Measurements from ENCODE around the gene PMF1. TPM values are rescaled to one million over a fixed set of nuclear protein-coding genes. Genes with fewer than 3 reads are reported as not detected.
A peak's percentile ranks its signal among the peaks of the same experiment; 100 is the strongest.

Gene PMF1
- polyA plus RNA-seq, 10 donors, result 33.6 to 46.0 (median 41.2) TPM

GRCh38 chr1:156259805-156260204 lies 47.0 kb downstream of the PMF1 start:
- no peak for DNase-seq

GRCh38 chr1:156260896-156261295 lies 48.1 kb downstream of the PMF1 start:
- DNase-seq, result no peak

DNA sequence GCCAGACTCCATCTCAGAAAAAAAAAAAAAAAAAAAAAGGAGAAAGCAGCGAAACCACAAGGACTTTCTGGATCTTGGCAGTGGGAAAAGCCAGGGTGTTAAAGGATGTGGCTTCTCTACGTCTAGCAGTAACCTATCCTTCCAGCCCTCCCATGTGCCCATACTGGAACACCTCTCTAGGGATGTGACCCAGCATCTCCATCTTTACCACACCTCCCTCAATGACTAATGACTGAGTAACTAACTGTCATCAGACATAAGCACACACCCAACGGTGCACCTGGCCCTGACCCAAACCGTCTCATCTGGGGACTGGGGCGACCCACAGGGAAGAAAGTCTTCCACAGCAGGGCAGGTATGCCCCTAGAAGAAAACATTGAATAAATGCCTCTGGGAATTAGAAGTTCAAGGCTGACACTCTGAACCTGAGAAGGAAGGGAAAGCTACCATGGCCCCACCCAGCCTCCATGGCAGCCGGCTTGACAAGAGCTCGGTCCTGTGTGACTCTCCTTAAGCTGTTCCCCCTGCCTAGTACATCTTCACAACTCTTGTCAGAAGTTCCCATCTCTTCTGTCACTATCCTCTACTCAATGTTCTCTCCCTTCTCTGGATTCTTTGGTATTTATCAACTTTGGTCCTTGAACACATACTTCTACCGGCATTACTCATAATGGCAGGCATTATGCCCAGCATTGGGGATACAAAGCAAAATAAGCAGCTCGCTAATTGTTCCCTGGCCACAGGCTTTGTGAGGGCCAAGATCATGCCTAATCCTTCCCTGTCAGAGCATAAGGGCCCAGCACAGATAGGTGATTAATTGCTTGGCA lies 49.9 kb downstream of the PMF1 start:
- DNase-seq, result peak in 1 of 3 donors; percentile 45

DNA sequence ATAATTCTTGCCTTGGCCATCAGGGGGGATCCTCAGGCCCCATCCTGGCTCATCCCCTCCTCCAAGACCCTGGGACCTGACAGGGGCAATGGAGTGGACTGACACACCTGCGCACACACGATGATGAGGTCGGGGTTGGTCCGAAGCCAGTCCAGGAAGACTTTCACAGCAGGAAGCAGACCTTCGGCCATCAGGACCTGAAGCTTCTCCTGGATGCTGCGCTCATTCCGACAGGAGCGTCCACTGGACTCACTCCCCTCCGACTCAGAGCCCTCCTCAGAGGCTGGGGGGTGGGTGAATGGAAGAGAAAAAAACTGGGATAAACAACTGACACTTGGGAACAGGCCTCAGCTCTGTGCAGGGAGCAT lies 50.5 kb downstream of the PMF1 start:
- DNase-seq, result no peak

DNA sequence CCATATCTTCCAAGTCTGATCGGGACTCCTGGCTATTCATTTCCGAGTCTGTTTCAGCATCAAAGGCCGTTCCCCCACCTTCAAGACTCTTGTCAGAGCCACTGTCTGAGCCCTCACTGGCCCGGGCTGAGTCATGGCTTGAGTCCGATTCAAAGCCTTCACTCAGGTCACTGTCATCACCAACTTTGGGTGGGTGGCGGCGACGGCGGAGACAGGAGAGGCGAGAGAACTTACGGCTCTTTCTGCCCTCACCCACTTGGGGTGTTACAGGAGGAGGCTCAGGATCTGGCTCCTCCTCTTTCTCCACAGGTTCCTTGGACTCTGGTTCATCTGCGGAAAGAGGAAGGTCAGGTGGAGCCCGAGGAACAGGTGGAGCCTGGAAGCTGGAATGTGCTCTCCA lies 53.2 kb downstream of the PMF1 start:
- no peak for DNase-seq

GRCh38 chr1:156268336-156268735 lies 55.5 kb downstream of the PMF1 start:
- DNase-seq, result no peak

DNA sequence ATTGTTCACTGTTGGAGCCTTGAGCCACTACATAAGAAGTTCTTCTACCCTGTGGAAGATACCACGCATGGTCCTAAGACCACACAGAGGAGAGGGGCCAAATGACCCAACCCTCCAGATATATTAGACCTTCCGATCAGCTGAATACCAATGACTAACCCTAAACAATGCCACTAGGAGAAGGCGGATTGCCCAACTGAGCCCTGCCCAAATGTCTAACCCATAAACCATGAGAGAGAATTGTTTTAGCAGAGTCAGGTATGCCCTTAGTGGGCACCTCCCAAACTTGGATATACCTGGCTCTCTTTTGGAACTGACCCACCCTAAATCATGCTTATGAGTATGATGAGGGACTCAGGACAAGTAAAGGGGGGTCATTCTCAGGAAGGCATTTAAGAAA lies 57.5 kb downstream of the PMF1 start:
- DNase-seq, result no peak

GRCh38 chr1:156276532-156276931 lies 63.7 kb downstream of the PMF1 start:
- no peak for DNase-seq

DNA sequence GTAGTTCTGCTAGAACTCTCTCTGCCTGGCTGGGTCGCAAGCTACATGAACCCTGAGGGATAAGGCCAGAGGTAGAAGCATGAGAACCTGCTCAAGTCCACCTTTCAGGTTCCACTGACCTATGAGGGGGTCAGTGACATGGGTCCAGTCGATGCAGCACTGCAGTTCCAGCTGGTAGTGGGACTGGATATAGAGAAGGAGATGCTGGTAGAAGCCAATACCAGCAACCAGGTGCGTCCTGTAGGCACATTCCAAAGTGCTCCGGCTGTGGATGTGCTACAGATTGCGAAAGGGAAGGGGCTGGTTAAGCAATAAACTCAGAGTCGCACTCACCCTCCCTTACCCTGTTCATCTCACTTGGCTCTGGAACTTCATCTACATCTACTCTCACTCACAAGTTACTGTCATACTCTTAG lies 64.2 kb downstream of the PMF1 start:
- no peak for DNase-seq

- no peak for DNase-seq
Observed at GRCh38 chr1:156279837-156280236, 67.0 kb downstream of the PMF1 start.

- peak; percentile 18 to 29 (median 23) for DNase-seq
Observed at GRCh38 chr1:156281281-156281680, 68.5 kb downstream of the PMF1 start.

DNA sequence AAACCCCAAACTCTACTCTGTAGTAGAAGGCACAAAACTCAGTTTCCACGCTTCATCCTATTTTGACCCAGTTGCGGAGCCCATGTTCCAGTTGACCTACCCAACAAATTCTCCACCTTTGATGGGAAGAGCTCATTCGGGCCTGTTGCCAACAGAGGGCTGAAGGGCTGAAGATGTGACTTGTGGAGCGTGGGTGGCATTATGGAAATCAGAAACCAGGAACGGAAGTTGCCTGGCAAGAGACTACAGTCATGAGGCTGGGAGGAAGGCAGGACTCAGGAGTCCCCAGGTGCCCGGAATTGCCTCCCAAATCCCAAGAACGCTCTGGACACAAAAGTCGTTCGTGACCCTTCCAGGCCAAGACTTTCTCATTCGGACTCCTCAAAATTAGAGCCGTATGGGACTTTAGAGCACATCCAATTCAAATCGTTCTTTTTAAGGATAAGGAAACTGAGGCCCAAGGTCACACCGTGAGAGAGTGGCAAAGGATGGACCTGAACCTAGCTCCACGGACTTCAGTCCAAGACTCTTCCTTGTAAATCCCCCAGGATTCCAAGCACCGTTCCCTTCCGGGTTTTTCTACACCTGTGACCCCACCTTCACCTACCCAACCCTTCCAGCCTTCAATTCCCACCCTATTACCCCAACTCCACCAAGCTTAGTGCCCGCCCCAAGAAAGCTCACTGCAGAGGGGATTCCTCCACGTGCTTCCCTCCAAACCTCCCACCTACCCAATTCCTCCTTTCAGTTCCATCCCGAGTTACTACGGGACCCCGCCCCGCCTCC lies 69.1 kb downstream of the PMF1 start:
- peak in 2 of 3 donors; percentile 10 to 19 for DNase-seq

DNA sequence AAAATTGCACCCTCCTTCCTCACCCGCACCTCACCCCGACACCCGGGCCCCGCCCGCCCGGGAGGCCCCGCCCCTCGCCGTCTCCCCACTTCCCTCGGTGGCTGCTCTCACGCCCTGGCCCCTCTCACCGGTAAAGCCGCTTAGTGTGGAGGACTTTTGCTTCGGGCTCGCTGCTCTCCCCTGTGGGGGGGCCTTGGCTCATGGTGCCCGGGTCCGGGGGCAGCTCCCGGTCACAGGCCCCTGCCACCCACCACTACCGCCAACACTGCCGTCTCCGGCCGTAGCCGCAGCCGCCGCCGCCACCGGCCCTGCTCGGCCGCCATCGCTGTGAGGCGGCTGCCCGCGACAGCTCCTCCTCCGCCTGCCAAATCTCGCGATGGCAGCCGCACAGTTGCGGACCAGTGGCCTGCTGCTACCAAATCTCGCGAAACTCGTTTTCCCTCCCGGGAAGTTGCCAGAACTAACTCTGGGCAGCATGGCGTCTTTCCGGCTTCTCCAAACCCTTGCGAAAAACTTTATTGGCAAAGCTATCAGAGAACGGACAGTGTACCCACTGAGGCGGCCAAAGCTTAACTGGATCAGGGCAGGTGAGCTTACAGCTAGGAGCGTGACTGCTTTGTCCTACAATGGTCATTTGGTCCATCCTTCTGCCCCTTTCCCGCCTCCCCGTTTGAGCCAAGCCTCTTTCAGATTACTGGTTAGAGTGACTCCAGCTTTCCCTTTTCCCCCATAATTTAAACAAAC lies 69.8 kb downstream of the PMF1 start, which contains the start of gene SMG5:
Gene SMG5, minus strand, starts transcription at position 347 of the 744 bp plus-strand sequence. Its CDS starts 145 bp downstream, at position 202.
- DNase-seq, result peak; percentile 99

GRCh38 chr1:156283521-156283920 lies 70.7 kb downstream of the PMF1 start:
- DNase-seq, result no peak

GRCh38 chr1:156284112-156284511 lies 71.3 kb downstream of the PMF1 start, which contains the start of gene TMEM79:
TMEM79 (plus strand) TSS chr1:156284325; CDS start chr1:156285227, 902 bp downstream.
- DNase-seq, result no peak

DNA sequence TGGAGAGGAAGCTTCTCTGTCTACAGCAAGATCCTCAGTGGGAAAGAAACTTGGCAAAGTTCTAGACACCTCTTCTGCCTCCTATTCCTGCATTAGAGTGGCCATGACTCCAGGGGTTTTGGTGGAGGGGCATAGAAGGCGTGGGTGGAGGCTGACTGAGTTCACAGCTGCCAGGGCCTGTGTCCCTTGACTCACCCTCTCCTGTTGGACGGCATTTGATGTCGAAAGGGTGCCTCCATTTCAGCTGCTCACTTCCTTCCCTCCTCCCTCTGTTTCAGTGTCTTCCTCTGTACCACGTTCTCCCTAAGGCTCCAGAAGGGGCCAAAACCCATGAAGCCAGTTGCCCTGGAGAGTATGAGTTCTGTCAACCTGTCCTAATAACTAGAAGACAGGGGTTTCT lies 72.0 kb downstream of the PMF1 start:
- no peak for DNase-seq

- DNase-seq, result no peak
Observed at GRCh38 chr1:156285437-156285836, 72.6 kb downstream of the PMF1 start.

DNA sequence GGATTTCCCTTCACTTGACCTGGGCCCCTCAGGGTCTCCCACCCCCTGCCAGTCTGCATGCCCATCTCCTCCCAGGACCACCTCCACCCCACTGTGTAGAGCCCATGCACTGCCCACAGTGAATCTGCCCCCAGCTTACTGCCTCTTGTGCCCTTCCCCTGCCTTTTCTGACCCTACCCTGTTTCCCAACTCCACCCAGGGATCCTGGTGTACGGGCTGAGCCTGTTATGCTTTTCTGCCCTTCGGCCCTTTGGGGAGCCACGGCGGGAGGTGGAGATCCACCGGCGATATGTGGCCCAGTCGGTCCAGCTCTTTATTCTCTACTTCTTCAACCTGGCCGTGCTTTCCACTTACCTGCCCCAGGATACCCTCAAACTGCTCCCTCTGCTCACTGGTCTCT lies 73.3 kb downstream of the PMF1 start:
- no peak for DNase-seq

Measured in muscle of back (tissue), 11 donors.